ENCODE data around the gene ATPAF1.

- TF ChIP-seq CTCF (conservative IDR thresholded peaks at IDR 0.05; ENCODE audit: low read length) (no peak), EZH2phosphoT487 (IDR thresholded peaks at IDR 0.05; ENCODE audit: borderline replicate concordance) (no peak)
These were observed 51.7 kb downstream of the ATPAF1 start, which contains the start of gene MOB3C for GRCh38 chr1:46616277-46617107.
